Breast epithelium (tissue), 3 donors: ENCODE data around the gene KDM4C.

Source experiments
- CTCF ChIP-seq, 3 donors: fragments of 450-650 bp; IDR thresholded peaks; one replicate each; pipeline ENCODE4 v1.5.1; 2016 to 2017; ENCODE audit warnings: antibody characterized with exemption in 3 of 3, mild to moderate bottlenecking in 3 of 3, moderate library complexity in 3 of 3
- POLR2A ChIP-seq: fragments of 450-650 bp; IDR thresholded peaks from one replicate; pipeline ENCODE4 v1.6.1; 2016; ENCODE audit warnings: antibody characterized with exemption, mild to moderate bottlenecking, moderate library complexity

- TF ChIP-seq CTCF (IDR thresholded peaks at IDR 0.05) (no peak), POLR2A (no peak)
These were observed 152.7 kb downstream of the KDM4C start for GRCh38 chr9:6910497-6910896.
